ENCODE measurements around the gene JARID2.

DNA sequence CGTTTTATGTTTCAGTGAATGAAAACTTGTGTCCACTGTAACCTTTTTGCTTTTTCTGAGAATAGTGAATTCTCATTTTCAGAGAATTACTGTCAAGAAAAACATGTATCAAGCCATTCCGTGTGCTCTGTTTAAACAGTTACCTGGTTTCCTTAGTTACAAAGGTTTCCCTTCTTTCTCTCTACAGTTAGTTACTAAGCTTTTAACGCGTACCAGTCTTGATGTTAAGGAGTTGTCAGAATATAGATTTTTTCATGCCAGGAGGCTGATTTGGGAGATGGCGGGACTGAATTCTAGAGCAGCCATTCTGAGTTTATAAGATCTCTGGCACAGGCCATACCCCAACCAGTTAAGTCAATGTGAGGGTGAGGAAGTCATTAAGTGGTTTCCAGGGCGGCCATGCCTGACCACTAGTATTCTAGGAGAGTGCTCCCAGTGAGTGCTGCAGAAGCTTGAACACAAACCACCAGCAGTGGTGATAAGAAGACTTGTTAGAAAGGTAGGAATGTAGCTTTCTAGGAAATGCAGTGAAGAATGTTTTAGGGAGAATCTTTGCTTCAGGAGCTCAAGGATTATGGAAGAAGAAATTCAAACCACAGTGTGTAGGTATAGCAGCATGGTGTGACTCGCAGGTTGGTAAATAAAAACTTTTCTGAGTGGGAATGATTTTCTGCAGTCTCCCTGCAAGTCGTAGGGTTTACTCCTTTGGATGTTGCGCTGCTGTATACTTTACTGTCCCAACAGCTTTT lies 112.9 kb downstream of the JARID2 start:
- no peak for TF ChIP-seq POLR2A (IDR thresholded peaks at IDR 0.05; ENCODE audit: low read depth, low read length)
- TF ChIP-seq, protein P1, sequence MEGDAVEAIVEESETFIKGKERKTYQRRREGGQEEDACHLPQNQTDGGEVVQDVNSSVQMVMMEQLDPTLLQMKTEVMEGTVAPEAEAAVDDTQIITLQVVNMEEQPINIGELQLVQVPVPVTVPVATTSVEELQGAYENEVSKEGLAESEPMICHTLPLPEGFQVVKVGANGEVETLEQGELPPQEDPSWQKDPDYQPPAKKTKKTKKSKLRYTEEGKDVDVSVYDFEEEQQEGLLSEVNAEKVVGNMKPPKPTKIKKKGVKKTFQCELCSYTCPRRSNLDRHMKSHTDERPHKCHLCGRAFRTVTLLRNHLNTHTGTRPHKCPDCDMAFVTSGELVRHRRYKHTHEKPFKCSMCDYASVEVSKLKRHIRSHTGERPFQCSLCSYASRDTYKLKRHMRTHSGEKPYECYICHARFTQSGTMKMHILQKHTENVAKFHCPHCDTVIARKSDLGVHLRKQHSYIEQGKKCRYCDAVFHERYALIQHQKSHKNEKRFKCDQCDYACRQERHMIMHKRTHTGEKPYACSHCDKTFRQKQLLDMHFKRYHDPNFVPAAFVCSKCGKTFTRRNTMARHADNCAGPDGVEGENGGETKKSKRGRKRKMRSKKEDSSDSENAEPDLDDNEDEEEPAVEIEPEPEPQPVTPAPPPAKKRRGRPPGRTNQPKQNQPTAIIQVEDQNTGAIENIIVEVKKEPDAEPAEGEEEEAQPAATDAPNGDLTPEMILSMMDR (conservative IDR thresholded peaks at IDR 0.05; ENCODE audit: low read depth, low read length), result no peak
- TF ChIP-seq USF2 (IDR thresholded peaks at IDR 0.05; ENCODE audit: low read depth, low read length), result no peak
- no peak for TF ChIP-seq SMC3 (IDR thresholded peaks at IDR 0.05; ENCODE audit: low read depth, low read length)
- TF ChIP-seq CHD1 (IDR thresholded peaks at IDR 0.05; ENCODE audit: low read depth, low read length), result no peak
- no peak for TF ChIP-seq RFX5 (IDR thresholded peaks at IDR 0.05; ENCODE audit: low read depth, low read length)
- no peak for TF ChIP-seq BHLHE40 (IDR thresholded peaks at IDR 0.05; ENCODE audit: low read depth, low read length)
- no peak for TF ChIP-seq RAD21 (IDR thresholded peaks at IDR 0.05; ENCODE audit: low read length)
- TF ChIP-seq MAFK (IDR thresholded peaks at IDR 0.05; ENCODE audit: low read depth, low read length), result no peak
- TF ChIP-seq CEBPB (IDR thresholded peaks at IDR 0.05; ENCODE audit: low read depth, low read length), result no peak
- no peak for TF ChIP-seq MAZ (IDR thresholded peaks at IDR 0.05; ENCODE audit: borderline replicate concordance, low read depth, low read length)
- no peak for TF ChIP-seq FOS (IDR thresholded peaks at IDR 0.05; ENCODE audit: low read depth, low read length)
